Type B pancreatic cell (in vitro differentiated cells): ENCODE measurements around the gene GGTLC3. TPM values are rescaled to one million over a fixed set of nuclear protein-coding genes. Genes with fewer than 3 reads are reported as not detected.
"Not testable (repeated sequence)": the region's sequence is repeated elsewhere in the genome, so short reads cannot be mapped to it uniquely, and the experiment has no call there.

ENCODE experiments used
- DNase-seq: peaks from one replicate; pipeline ENCODE4 v3.0.0; 2021; ENCODE audit warnings: mixed read lengths; ENCODE audit not compliant: unreplicated experiment; ENCODE audit errors: extremely low spot score
- H3K27ac Mint-ChIP-seq: 2 replicates; pipeline ENCODE4 v1.8.0; 2021; ENCODE audit warnings: mild to moderate bottlenecking, mixed read lengths
- H3K27me3 Mint-ChIP-seq: 2 replicates; pipeline ENCODE4 v1.8.0; 2021; ENCODE audit warnings: mixed read lengths
- H3K36me3 Mint-ChIP-seq: 2 replicates; pipeline ENCODE4 v1.8.0; 2021; ENCODE audit warnings: mixed read lengths
- H3K4me1 Mint-ChIP-seq: one replicate; pipeline ENCODE4 v1.8.0; 2021; ENCODE audit warnings: mixed read lengths; ENCODE audit not compliant: unreplicated experiment
- H3K4me3 Mint-ChIP-seq: 2 replicates; pipeline ENCODE4 v1.8.0; 2021; ENCODE audit warnings: mild to moderate bottlenecking, mixed read lengths
- H3K9me3 Mint-ChIP-seq: 2 replicates; pipeline ENCODE4 v1.8.0; 2021; ENCODE audit warnings: mixed read lengths
- long read RNA-seq: library from polyadenylated mRNA; unstranded; transcript quantifications from one replicate; pipeline ENCODE4 v2.0.0, GENCODE V29; 2020
- total RNA-seq: library from RNA; stranded (reverse); gene quantifications from 2 replicates; pipeline ENCODE4 v1.2.1, GENCODE V29; 2021; ENCODE audit warnings: low replicate concordance

The GGTLC3 gene
- total RNA-seq = 0.40 TPM in 1 of 2 replicates, not detected in the other
- long read RNA-seq = 0 reads

DNA sequence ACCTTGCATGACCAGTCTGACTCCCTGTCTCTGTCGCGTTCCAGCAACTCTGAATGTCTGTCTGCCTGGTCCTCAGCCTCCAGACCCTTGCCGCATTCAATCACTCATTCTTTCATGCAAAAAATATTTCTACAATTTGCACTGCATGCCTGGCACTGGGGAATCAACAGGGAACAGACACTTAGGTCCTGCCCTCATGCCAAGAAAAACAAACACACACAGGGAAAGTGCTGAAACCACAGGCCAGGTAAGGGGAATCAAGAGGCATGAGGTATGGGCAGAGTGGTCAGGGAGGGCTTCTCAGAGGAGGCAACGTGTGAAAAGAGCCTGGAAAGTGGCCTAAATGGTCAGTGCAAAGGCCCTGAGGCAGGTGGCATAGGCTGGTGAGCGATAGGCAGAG lies at the start of gene GGTLC3:
GGTLC3 (minus strand) TSS at position 101 of the 400 bp plus-strand sequence. CDS start 264 bp downstream, outside the sequence.
- H3K4me1 Mint-ChIP-seq, H3K27me3 Mint-ChIP-seq, DNase-seq, H3K9me3 Mint-ChIP-seq, H3K27ac Mint-ChIP-seq, H3K4me3 Mint-ChIP-seq, H3K36me3 Mint-ChIP-seq: not testable (repeated sequence)

DNA sequence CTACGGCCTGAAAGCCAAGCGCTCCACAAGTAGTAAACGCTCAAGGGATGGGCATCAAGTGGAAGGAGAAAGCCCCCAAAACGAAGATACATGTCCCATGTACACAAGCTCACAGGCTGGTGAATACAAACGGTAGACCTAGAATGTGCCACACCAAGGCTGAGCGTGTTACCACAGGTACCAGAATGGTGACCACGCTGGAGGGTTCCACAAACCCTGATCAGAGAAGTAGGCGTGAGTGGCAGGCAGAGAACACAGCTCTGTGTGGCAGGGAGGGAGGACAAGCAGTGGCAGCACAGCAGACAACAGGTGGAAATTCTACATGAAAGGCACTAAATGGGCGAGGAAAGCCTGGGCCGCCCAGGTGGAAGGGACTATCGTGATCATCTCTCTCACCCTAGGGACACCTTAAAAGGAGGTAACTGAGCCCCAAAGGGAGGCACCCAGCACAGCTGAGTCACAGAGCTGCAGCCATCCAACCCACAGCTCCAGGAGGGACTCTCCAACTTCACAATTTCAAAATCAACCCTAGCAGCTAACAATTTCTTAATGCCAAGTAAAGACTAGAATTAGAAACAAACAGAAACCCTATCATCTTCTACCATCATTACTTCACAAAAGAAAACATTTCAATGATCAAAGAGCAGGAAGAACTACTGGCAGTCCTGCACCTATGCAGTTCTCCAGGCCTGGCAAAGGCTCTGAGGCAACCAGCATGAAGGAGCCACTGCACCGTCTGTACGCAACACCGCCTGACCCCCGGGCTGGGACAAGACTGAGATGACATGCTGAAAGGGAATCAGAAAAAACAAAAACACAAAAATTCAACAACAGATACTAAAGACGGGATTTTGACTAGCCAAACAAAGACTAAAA lies 42.4 kb upstream of the GGTLC3 start:
- H3K4me3 Mint-ChIP-seq, H3K4me1 Mint-ChIP-seq, H3K27me3 Mint-ChIP-seq, H3K27ac Mint-ChIP-seq, DNase-seq, H3K9me3 Mint-ChIP-seq, H3K36me3 Mint-ChIP-seq: not testable (repeated sequence)

DNA sequence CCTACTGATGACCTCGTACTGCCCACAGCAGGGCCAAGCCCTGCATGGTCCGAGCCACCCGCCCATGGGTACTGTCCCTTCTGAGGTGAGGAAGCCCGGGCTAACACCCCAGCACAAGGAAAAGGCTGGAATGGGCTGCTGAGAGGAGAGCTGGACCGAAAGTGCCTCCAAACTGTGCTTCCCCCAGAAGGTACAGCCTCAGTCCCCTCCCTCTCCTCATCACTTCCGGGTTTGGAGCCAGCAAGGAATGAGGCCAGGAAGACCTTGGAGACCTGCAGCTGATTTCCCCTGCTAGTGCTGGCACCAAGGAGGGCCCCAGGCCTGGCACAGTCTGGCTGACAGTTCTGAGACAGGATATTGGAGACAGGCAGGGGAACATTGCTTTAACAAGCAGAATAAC lies 41.0 kb upstream of the GGTLC3 start:
- H3K9me3 Mint-ChIP-seq, H3K27ac Mint-ChIP-seq, H3K4me3 Mint-ChIP-seq, H3K27me3 Mint-ChIP-seq, DNase-seq, H3K4me1 Mint-ChIP-seq, H3K36me3 Mint-ChIP-seq: not testable (repeated sequence)

DNA sequence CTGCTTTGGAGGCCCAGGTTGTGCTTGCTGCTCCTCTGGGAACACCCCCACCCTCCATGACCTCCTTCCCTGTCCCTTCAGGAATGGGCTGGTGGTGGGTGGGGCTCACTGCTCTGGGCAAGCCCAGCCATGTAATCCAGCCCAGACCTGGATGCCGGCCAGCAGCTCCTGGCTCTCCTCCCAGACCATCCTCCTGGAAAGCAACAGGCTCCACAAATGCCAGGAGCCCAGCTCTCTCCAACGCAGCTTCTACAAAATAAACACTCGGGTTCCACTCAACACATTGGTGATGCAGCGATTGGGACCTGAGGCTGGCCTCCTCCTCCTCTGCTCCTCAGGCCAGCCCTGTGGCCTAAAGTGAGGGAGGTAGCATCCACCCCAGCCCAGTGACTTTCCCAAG lies 40.6 kb upstream of the GGTLC3 start:
- H3K27ac Mint-ChIP-seq, H3K4me1 Mint-ChIP-seq, H3K27me3 Mint-ChIP-seq, DNase-seq, H3K4me3 Mint-ChIP-seq, H3K36me3 Mint-ChIP-seq, H3K9me3 Mint-ChIP-seq: not testable (repeated sequence)

DNA sequence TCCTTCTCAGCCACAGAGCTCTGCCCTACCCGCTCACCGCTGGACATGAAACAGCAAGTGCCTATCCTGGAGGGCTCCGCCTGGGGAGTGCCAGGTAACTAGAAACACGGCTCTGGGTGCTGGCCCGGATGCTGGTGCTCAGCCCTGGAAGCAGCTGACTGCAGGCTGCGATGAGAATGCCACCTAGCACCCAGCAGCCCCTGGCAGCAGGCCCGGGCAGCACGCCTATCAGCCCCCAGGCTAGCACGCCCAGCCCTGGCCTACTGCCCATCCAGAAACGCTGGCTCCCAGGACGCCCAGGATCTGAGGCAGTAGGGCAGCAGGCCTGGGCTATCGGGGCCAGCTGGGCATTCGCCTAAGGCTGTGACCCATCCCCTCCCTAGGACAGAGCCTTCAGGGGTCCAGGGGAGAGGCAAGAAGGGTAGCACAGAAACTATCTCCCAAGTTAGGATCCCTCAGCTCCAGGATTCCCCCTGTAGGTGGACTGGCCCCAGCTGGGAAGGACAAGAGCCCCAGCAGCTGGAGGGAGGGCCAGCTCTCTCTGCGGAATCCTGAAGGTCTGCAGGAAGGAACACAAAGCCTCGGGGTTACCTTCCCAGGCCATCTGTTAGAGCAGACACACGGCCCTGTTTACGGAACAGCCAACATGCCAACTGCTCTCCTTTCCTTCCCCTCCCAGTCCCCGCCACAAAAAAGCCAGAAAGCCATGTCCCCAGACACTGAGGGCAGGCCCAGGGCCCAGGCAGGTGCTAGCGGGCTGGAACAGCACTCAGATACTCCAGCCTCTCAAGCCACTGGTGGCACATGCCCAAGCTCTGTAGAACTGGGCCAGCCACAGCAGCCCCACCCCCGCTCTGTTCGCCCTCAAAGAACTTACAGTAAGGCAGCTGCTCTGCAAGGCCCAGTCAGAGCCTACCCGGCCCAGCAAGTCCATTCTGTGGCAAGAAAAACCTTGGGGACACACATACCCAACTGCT lies 36.6 kb upstream of the GGTLC3 start:
- not testable (repeated sequence) for H3K4me1 Mint-ChIP-seq, H3K4me3 Mint-ChIP-seq, H3K9me3 Mint-ChIP-seq, H3K27me3 Mint-ChIP-seq, DNase-seq, H3K27ac Mint-ChIP-seq, H3K36me3 Mint-ChIP-seq

DNA sequence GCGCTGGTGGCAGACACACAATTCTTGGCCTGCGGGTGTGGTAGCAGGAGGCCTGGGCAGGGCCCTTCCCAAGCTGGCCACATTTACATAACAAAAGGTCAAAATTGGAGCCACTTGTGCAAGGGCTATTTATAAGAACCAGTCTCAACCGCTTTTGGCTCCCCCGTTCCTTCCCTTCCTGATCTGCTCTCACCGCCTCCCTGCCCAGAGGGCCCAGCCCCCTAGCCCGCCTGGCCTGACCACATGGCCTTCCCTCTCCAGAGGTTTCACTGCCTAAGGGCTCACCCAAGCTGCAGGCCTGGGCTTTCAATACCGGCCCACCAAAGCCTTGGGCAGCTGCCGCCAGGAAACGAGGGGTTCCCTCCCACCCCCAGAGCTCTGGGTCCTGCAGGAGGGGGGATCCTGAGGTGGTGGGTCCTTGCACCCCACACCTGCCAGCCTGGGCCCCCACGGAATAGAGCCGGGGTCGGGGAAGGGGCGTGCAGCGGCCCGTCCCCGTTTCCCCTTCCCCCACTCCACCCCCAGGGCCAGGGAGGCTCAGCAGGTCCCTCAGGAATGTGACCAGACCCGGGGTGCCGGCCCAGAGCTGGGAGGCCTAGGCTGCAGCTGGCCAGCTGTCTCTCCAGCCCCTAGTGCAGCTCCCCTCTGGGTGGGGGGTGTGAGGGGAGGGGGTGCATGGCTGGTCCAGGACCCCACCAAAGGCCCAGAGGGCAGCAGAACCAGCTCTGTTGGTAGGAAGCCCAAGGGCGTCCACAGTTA lies 35.1 kb upstream of the GGTLC3 start:
- not testable (repeated sequence) for H3K36me3 Mint-ChIP-seq, H3K27me3 Mint-ChIP-seq, H3K27ac Mint-ChIP-seq, H3K4me3 Mint-ChIP-seq, H3K9me3 Mint-ChIP-seq, DNase-seq, H3K4me1 Mint-ChIP-seq

DNA sequence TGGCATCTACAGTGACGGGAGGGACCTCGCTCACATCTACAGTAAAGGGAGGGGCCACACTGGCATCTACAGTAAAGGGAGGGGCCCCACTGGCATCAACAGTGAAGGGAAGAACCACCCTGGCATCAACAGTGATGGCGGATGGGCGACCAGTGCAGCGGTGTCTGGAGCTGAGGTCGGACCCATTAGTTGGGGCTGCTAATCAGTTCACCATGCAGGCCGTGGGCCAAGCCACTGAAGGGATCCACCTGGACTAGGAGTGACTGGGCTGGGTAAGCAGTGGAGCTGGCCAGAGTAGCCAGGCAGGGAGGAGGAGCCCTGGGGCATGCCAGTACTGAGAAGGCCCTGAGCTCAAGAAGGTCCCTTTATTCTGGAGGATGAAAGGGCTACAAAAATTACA lies 33.1 kb upstream of the GGTLC3 start:
- H3K36me3 Mint-ChIP-seq, H3K9me3 Mint-ChIP-seq, DNase-seq, H3K27ac Mint-ChIP-seq, H3K27me3 Mint-ChIP-seq, H3K4me3 Mint-ChIP-seq, H3K4me1 Mint-ChIP-seq: not testable (repeated sequence)

DNA sequence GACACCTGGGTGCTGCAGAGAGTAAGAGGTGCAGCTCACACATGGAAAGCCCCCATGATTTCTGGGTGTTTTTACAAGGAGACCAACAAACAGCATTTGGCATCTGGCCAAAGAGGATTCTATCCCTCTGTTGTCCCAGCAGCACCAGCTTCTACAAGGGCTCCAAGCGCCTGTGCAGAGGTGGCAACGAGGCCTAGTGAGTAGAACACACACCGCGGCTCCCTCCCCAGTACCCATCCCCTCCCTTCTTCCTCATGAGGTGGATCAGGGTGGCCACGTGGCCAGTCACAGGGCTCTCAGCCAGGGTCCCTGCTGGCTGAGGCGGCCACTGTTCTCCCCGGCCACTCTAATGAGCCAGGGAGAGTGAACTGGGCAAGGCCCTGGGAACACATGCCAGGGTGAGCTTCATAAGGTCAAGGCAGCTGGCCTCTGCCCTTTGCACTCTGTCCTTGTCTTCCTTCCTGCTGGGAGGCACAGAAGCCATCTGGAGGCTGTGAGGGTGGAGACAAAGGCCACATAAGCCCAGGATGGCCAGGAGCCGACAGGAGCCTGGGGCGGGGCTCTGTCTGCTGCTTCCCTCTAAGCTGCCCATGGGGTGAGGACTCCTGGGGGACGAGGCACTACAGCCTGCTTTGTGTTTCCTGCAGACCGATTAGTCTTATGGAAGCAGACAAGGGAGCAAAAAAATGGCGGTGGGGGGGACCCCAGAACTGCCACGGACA lies 31.7 kb upstream of the GGTLC3 start:
- not testable (repeated sequence) for H3K4me3 Mint-ChIP-seq, H3K4me1 Mint-ChIP-seq, H3K9me3 Mint-ChIP-seq, DNase-seq, H3K27ac Mint-ChIP-seq, H3K36me3 Mint-ChIP-seq, H3K27me3 Mint-ChIP-seq

DNA sequence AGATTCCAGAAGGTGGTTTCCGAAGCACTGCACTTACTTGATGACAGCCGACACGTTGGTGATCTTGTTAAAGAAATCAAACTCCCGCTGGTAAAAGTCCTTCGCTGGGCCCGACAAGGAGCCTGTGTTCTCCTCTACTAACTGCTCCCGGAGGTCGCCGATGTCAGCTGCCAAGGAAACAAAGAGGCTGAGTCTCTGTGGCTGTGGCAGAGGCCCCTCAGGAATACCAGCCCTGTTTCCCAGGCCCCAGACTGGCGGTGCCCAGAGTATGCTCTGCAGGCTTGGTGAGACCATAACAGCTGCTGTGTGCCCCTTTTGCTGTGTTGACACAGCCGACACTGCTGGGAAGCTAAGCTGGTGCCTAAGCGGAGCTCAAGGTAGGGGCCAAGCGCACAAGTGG lies 26.7 kb upstream of the GGTLC3 start:
- DNase-seq, H3K27ac Mint-ChIP-seq, H3K4me3 Mint-ChIP-seq, H3K9me3 Mint-ChIP-seq, H3K27me3 Mint-ChIP-seq, H3K36me3 Mint-ChIP-seq, H3K4me1 Mint-ChIP-seq: not testable (repeated sequence)

DNA sequence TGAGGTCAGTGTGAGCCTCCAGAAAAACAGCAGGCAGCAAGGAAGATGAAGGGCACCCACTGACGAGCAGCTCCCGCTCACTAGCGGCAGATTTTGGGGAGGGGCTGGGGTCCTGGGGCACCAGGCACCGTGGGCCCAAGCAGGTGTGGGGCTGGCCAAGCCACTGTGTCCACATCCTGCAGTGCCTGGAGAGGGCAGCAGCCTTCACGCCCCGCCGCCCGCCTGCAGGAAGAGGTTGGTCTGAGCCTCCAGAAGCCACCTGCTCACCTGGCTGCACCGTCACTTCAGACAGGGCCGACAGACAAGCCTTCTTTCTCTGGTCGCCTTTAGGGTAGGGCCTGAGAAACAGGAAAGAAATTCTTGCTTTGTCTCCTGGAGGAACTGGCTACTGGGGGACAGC lies 25.4 kb upstream of the GGTLC3 start:
- DNase-seq, H3K9me3 Mint-ChIP-seq, H3K4me1 Mint-ChIP-seq, H3K27ac Mint-ChIP-seq, H3K4me3 Mint-ChIP-seq, H3K27me3 Mint-ChIP-seq, H3K36me3 Mint-ChIP-seq: not testable (repeated sequence)

DNA sequence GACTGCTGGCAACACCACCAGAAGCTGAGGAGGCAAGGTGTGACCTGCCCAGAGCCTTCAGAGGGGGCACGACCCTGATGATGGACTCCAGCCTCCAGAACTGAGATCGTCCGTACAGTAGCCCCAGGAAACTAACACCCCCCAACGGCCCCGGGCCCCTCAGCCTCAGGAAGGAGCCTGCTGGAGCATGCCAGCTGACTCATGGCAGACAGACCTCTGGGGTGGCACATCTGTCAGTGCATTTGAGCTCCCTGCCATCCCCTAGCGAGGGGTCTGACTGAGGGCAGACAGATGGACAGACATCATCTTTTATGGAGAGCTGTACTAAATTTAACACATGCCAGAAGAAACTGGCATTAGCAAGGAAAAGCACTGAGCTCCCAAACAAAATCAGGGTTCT lies 22.0 kb upstream of the GGTLC3 start:
- H3K36me3 Mint-ChIP-seq = not testable (repeated sequence)

DNA sequence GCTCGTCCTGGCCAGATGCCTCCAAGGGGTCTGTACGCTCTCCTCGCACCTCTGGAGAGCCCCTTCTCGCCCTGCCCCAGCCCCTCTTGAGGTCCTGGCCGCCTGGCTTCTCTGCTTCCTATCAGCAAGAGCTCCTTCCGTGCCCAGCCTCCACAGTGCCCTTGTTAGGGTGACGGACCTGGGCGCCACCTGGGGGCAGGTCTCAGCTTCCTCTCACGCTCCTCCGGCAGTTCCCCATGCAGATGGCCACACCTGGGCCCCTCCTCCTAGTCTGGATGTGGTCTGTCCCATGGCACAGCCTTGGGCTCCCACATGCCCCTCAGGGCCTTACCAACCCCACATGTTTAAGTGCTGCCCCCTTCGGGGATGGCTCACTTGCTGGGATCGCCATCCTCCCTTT lies 16.4 kb upstream of the GGTLC3 start:
- H3K9me3 Mint-ChIP-seq, H3K27ac Mint-ChIP-seq, H3K27me3 Mint-ChIP-seq, H3K4me3 Mint-ChIP-seq, H3K4me1 Mint-ChIP-seq, DNase-seq, H3K36me3 Mint-ChIP-seq: not testable (repeated sequence)

More for the DNA sequence above, 22.0 kb upstream of the GGTLC3 start:
- H3K9me3 Mint-ChIP-seq, H3K4me1 Mint-ChIP-seq, H3K27me3 Mint-ChIP-seq, H3K4me3 Mint-ChIP-seq, H3K27ac Mint-ChIP-seq, DNase-seq: not testable (repeated sequence)

DNA sequence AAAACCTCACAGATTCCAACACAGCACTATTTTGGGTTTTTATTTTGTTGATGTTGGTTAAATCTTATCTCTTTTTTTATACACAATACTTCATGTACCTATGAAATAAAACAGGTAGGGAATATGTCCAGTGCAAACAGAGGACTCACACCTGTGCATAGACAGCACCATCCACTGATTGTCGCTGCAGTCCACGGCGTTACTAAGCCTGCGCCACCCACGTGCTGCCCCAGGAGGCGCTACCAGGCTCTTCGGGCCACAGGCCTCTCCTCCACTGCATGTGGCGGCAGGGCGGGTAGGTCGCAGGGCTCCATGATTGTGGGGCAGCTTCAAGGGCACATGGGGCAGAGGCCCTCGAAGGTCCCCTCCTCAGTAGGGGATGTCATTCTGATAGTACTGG lies 15.7 kb upstream of the GGTLC3 start:
- H3K4me3 Mint-ChIP-seq, H3K9me3 Mint-ChIP-seq, H3K27ac Mint-ChIP-seq, H3K36me3 Mint-ChIP-seq, DNase-seq, H3K27me3 Mint-ChIP-seq, H3K4me1 Mint-ChIP-seq: not testable (repeated sequence)
